NCI-H1092 treated with DMSO at 0.1 percent for 48 hours (cell line): Measurements from ENCODE around the gene ACTR2.
"Not testable (repeated sequence)": the region's sequence is repeated elsewhere in the genome, so short reads cannot be mapped to it uniquely, and the experiment has no call there.

Source experiments
- DNase-seq: peaks from one replicate; lab custom pipeline; 2025; lab: John Stamatoyannopoulos, UW

ACTR2 gene

DNA sequence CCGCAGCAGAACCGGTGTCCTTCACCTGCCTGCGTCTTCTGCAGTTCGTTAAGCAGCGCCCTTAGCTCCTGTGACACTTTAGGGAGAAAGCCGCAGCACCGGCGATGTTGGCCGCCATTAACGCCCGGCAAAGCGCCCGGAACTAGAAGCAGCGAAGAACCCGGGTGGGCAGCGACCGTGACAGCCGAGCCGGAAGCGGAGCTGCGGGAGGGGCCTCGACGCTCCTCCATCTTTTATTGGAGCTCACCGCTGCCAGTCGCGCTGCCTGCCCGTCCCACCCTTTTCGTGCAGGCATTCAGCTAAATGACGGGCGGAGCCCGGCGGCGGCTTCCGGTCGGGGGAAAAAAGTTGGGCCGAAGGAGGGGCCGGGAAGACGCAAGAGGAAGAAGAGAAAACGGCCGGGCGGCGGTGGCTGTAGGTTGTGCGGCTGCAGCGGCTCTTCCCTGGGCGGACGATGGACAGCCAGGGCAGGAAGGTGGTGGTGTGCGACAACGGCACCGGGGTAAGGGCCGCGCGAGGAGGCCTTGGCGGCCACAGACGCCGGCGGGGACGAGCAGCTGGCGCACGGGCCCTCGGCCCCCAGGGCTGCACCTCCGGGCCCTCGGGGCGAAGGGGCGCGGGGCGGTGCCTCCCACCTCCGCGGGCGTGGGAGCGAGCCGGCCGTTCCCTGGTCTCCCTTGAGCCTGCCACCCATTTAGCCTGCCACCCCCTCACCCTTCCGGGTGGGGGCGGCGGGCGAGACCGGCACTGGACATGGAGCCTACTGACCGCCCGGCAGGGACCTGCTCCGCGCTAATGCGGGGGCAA, at the start of gene ACTR2:
Gene ACTR2 (plus strand): TSS at position 376 of the 807 bp plus-strand sequence. CDS start 79 bp downstream, at position 455.
- DNase-seq: peak; percentile 92

DNA sequence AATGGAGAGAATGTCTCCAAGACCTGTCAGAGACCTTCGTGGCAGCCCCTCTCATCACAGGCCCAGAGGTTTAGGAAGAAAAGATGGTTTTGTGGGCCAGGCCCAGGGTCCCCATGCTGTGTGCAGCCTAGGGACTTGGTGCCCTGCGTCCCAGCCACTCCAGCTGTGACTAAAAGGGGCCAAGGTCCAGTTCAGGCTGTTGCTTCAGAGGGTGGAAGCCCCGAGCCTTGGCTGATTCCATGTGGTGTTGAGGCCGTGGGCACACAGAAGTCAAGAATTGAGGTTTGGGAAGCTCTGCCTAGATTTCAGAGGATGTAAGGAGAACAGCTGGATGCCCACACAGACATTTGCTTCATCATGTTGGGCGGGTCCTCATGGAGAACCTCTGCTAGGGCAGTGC, 45.1 kb upstream of the ACTR2 start:
- no peak for DNase-seq

DNA sequence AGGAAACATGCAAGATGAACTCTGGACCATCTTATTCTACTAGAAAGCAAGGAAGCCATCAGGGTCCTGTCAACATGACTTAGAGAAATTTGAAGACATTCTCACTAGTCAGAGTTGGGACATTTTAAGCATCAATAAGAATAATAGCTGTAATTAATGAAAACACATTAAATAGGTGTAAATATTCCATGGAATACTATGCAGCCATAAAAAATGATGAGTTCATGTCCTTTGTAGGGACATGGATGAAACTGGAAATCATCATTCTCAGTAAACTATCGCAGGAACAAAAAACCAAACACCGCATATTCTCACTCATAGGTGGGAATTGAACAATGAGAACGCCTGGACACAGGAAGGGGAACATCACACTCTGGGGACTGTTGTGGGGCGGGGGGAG, 44.2 kb upstream of the ACTR2 start:
- DNase-seq: not testable (repeated sequence)

DNA sequence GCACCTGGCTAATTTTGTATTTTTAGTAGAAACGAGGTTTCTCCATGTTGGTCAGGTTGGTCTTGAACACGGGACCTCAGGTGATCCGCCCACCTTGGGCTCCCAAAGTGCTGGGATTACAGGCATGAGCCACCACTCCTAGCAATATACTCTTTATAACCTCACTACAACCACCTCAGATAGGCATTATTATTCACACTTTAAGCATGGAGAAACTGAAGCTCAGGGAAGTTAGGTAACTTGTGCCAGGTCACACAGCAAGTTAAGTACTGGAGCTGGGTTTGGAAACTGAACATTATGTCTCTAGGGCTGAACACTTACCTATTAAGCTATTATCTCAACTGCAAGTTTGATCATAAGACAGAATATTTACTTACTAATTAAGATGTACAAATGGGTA, 42.6 kb upstream of the ACTR2 start:
- no peak for DNase-seq

DNA sequence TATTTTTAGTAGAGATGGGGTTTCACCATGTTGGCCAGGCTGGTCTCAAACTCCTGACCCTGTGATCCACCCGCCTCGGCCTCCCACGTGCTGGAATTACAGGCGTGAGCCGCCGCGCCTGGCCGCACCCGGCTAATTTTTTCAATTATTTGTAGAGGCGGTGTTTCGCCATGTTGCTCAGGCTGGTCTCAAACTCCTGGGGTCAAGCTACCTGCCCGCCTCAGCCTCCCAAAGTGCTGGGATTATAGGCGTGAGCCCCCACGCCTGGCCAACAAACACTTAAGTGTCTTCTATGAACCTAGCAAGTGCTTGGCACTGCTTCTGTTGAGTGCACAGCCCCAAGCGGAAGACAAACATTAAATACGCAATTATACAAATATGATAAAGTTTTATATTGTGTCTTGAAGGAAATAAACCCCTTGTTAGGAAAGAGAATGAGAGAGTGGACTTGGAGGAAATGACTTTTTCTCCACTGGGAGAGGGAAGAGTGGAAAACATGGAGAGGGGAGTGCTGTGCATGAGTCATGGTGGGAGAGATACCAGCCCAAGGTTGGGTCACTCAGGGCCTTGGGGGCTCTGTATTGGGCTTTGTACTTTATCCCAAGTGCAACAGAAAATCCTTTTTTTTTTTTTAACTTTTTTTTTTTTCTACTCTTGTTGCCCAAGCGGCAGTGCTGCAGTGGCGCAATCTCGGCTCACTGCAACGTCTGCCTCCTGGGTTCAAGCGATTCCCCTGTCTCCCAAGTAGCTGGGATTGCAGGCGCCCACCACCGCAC, 41.4 kb upstream of the ACTR2 start:
- no peak for DNase-seq

DNA sequence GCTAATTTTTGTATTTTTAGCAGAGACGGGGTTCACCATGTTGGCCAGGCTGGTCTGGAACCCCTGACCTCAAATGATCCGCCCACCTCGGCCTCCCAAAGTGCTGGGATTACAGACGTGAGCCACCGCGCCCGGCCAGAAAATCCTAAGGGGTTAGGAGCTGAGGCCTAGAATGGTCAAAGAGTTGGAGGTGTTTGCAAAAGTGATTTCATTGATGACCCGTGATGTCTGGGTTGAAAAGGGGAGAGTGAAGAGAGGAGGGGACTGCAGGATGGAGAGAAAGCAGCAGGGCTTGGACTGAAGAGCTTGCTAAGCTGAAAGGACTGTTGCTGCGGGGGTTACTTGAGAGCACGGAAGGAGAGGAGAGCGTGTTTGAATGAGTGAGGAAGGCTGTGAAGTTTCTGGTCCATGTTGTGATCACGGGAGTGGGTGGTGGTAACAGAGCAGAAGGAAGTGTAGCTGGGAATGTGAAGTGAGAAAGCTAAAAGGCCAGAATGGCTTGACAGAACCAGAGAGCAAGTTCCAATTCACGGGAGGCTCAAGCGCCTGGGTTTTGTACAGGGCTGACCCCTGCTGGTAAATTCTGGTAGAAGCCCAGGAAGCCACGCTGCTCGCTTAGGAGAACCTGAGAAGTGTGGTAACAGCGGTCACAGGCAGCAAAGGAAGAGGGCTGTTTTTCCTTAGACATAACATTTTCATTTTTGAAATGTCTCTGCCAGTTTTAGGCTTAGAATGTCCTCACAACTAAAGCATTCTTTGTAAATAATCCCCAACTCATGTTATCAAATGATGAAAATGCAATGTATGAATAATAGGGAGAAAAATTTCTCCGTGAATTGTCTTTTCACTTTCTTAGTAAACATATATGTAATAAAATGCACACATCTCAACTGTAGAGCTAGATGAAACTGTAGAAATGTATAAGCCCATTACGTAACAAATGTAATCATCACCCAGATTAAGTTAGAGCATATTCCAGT, 40.5 kb upstream of the ACTR2 start:
- peak; percentile 2 for DNase-seq

DNA sequence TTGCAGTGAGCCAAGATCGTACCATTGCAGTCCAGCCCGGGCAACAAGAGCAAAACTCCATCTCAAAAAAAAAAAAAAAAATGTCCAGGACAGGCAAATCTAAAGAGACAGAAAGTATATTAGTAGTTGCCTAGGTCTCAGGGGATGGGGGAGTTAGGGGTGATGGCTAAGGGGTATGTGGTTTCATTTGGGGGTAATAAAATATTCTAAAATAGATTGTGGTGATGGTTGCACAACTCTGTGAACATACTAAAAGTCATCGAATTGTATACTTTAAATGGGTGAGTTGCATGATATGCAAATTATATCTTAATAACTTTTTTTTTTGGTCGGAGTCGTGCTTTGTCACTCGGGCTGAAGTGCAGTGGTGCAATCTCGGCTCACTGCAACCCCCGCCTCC, 34.2 kb upstream of the ACTR2 start:
- no peak for DNase-seq

DNA sequence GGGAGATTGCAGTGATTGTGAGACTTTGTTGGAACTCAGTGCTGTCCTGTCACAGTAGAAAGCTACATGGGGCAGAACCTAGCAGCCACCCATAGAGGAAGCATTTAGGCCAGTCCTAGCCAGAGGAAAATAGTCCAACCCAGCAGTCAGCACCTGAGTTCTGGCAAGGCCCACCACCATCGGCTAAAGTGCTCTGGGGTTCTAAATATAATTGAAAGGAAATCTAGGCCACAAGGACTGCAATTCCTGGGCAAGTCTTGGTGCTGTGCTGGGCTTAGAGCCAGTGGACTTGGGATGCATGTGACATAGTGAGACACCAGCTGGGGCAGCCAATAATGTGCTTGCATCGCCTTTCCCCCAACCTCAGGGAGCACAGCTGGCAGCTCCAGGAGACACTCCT, 28.9 kb upstream of the ACTR2 start:
- no peak for DNase-seq

DNA sequence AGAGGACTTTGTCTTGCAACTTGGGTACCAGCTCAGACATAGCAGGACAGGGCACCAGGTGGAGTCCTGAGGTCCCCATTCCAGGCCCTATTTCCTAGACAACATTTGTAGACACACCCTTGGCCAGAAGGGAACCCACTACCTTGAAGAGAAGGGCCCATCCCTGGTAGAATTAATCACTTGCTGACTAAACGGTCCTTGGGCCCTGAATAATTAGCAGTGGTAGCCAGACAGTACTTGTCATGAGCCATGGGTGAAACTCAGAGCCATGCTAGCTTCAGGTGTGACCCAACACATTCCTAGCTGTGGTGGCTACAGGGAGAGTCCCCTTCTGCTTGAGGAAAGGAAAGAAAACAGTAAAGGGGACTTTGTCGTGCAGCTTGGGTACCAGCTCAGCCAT, 28.5 kb upstream of the ACTR2 start:
- no peak for DNase-seq

DNA sequence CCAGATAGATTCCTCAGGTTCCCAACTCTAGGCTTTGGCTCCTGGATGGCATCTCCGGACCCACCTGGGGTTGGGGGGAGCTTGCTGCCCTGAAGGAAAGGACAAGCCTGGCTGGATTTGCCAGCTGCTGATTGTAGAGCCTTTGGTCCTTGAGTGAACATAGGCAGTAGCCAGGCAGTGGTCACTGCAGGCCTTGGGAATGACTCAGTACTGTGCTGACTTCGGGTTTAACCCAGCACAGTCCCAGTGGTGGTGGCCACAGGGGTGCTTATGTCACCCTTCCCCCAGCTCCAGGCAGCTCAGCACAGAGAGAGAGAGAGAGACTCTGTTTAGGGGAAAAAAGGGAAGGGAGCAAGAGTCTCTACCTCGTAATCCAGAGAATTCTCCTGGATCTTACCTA, 27.7 kb upstream of the ACTR2 start:
- no peak for DNase-seq

DNA sequence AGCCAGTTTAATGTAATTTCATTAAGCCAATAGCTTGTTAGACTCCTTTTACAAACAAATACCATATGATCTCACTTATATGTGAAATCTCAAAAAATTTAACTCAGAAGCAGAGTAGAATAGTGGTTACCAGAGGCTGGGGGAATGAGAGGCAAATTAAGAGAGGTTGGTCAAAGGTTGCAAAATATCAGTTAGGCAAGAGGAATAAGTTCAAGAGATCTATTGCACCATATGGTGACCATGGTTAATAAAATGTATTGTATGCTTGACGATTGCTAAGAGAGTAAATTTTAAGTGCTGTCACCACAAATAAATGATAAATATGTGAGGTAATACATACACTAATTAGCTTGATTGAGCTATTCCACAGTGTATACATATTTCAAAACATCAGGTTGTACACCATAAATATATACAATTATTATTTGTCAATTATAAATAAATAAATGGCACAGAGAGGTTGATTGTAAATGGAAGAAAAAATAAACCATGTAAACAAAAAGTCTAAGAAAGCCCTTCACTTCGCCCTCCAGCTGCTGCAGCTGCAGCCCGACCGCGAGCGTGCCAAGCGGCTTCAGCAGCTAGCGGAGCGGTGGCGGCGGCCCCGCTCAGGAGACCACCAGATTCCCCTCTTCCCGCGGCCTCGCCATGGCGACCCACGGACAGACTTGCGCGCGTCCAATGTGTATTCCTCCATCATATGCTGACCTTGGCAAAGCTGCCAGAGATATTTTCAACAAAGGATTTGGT, 23.0 kb upstream of the ACTR2 start:
- no peak for DNase-seq

DNA sequence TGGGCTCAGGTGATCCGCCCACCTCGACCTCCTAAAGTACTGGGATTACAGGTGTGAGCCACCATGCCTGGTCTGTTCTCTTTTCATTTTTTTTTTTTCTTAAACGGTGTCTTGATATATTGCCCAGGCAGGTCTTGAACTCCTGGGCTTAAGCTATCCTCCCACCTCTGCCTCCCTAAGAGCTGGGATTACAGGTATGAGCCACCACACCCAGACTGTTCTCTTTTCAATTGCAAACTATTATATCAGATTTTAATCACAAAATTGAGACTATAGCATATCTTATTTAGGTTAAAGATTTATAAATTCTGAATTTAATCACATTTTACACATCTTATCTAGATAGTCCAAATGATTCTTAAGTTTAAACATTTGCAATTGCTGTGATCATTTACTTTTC, 15.5 kb upstream of the ACTR2 start:
- no peak for DNase-seq

DNA sequence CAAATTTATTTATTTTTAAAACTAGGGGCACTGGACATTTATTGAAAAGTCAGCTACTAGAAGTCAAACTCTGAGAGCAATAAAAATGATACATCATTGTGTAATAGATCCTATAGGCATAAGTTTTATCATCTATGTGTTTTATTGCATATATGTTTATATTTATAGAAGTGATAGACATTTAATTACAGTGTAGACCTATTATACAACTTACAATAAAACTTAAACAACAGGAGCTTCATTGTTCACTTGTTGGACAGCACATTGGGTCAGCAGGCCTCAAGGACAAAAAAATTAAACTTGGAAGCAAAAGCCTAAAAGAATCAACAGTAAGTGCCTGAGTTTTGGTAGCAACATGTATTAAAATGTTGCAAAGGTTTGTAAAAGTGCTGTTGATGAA, 15.0 kb upstream of the ACTR2 start:
- no peak for DNase-seq

DNA sequence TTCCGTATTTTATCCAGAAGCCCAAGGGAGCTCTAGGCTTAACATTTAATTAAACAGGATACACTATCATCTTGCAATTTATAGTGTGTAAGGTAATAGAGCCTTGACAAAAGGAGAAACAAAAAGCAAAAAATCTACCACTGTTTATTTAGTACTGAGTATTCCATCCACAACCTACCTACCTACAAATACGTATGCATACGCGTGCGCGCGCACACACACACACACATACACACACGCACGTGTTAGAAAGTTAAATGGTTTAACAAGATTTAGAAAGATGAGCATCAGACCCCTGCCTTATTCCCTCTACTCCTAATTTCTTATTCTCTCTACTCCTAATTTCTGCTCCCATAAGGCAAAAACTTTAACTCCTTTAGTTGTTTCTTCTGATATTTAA, 14.6 kb upstream of the ACTR2 start:
- DNase-seq: no peak

DNA sequence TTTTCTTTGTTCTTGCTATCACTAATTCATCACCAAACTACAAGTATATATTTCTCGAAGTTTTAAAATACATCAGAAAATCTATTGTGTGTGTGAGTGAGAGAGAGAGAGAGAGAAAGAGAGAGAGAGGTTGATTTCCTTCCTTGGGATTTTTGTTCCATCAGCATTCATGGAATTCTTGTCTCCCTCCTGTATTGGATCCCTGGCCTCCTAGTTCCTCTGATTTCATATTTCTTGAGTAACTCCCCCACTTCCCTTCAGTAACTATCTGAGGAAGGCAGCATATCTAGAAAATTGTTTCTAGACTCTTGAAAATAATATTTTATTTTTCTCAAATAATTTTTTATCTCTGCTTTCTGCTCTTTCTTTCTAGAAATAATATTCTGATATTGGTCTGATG, 13.3 kb upstream of the ACTR2 start:
- DNase-seq: no peak

DNA sequence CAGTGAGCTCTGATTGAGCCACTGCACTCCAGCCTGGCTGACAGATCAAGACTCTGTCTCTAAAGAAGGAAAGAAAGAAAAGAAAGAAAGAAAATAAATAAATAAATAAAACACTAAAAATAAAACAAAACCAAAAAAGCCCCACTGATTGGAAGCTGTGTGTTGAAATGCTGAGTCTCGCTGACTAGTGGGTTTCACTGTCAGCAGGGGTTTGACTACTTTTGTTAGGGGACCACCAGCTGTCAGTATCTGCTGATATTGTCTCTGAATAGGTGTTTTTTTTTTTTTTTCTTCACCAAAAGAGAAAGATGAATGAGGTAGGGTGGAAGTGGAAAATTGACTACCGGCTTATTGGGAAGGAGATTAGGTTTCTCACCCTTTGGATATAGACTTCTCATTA, 12.8 kb upstream of the ACTR2 start:
- DNase-seq: no peak

DNA sequence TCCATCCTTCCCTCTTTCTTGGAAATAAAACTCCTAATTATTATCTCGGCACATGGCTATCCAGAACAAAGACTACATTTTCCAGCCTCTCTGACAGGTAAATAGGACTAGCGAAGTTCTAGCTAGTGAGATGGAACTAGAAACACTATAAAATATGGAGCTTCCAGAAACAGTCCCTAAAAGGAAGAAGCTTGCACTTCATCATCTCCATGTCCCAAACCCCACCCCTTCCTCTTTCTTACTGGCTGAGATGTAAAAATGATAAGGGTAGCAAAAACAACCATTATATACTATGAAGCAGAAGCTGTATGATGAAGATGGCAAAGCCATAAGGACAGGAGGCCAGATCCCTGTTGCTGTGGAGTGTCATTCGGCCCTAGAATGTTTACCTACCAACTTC, 11.7 kb upstream of the ACTR2 start:
- DNase-seq: no peak

DNA sequence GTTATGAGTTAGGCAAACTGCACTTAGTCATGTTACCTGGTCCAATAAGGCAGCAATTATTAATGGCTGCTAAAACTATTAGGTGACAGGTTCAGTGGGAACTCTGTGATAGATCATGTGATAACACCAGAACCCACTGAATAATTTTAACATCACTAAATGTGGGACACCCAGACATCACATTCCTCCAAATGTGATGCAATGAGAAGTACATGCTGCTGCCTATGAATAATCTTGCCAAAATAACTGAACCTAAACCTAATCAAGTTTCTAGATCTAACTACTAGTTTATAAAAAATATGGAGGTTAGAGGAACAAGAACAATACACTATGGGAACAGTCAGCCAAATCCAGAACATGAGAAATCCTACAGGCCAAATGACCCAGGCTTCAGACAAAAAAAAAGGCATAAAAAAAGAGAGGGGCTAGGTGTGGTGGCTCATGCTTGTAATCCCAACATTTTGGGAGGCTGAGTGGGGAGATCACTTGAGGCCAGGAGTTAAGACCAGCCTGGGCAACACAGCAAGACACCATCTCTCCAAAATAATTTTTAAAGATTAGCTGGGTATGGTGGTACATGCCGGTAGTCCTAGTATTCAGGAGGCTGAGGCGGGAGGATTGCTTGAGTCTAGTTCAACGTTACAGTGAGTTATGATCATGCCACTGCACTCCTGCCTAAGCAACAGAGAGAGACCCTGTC, 7.0 kb upstream of the ACTR2 start:
- DNase-seq: no peak

DNA sequence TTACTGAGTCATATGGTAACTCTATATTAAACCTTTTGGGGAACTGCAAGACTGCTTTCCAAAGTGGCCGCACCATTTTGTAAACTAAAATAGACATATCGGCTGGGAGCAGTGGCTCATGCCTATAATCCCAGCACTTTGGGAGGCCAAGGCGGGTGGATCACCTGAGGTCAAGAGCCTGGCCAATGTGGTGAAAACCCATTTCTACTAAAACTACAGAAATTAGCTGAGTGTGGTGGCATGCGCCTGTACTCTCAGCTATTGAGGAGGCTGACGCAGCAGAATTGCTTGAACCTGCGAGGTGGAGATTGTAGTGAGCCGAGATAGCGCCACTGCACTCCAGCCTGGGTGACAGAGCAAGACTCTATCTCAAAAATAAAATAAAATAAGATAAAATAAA, 6.4 kb upstream of the ACTR2 start:
- DNase-seq: not testable (repeated sequence)

DNA sequence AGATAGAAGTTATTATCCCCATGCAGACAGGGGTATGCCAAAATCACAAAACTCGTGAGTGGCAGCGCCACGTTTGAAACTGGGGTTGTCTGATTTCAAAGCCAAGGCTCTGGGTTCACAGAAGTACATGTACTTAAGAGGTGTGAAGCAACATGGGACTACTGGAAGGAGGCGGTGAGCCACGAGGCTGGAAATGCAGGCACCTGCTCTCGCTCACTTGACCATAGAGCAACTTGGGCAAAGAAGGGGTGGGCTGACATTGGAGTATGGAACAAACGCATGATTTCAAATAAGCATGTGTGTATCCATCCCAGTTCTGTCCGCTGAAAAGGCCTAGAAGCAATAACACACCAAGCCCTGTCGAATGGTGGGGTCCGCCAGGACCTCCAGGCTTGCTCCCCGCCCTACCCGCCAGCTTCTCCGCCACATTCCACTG, 593 bp upstream of the ACTR2 start:
- DNase-seq: no peak

DNA sequence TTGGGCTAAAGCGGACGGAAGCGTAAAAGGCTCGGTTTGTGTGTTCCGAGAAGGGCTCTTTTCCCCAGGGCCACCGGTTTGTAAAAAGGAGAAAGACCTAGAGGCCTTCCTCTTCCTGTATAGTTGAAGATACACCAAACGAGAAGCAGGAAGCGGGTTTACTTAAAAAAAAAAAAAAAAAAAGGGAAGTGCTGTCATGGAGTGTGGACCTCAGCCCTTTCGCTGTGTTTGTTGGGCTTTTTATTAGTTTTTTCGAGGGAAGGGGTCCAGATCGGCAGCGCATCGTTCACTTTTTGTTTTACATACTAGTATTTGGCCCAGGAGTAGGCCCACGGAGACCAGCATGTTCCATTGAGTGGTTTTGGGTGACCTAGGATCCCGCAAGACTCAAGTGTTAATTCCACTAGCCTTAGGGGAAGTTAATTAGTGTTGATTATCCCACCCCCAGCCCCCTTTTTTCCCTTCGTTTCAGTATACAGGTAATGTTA, 676 bp downstream of the ACTR2 start:
- peak; percentile 14 for DNase-seq
